ENCODE results near the gene FBL.

DNA sequence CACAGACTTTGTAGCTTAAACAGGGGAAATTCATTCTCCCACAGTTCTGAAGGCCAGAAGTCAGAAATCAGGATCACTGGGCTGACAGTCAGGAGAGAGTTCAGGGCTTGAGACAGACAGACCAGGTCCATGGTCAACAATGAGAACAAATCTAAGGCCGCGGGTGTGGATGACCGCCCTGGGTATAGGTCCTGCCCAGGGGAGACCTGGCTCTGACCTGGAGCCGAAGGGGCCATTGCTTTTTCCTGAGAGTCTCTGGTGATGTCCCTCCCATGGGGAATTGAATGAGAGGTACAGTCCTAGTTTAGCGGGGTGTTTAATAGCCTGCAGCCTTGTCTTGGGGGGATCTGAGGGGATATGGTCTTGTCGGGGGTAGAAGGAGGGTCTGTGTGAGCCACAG is 25.2 kb upstream of the FBL start:
- TF ChIP-seq, protein P1, sequence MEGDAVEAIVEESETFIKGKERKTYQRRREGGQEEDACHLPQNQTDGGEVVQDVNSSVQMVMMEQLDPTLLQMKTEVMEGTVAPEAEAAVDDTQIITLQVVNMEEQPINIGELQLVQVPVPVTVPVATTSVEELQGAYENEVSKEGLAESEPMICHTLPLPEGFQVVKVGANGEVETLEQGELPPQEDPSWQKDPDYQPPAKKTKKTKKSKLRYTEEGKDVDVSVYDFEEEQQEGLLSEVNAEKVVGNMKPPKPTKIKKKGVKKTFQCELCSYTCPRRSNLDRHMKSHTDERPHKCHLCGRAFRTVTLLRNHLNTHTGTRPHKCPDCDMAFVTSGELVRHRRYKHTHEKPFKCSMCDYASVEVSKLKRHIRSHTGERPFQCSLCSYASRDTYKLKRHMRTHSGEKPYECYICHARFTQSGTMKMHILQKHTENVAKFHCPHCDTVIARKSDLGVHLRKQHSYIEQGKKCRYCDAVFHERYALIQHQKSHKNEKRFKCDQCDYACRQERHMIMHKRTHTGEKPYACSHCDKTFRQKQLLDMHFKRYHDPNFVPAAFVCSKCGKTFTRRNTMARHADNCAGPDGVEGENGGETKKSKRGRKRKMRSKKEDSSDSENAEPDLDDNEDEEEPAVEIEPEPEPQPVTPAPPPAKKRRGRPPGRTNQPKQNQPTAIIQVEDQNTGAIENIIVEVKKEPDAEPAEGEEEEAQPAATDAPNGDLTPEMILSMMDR (IDR thresholded peaks at IDR 0.05), result no peak
- TF ChIP-seq EP300 (IDR thresholded peaks at IDR 0.05), result no peak
- no peak for TF ChIP-seq POLR2A (IDR thresholded peaks at IDR 0.05)
